GM18519 (cell line): ENCODE results near the gene GLI3.

Experiments
- ATAC-seq: cut with Tn5 transposase; IDR thresholded peaks from one replicate; pipeline ENCODE4 v1.9.1; 2021; ENCODE audit warnings: mild to moderate bottlenecking, moderate library complexity; ENCODE audit not compliant: unreplicated experiment, low FRiP score

GLI3 gene

GRCh38 chr7:42183547-42183946, 53.5 kb downstream of the GLI3 start:
- ATAC-seq = no peak

- no peak for ATAC-seq
Measured at GRCh38 chr7:42181566-42181965, 55.4 kb downstream of the GLI3 start.

- no peak for ATAC-seq
Measured at GRCh38 chr7:42180806-42181205, 56.2 kb downstream of the GLI3 start.

- no peak for ATAC-seq
Measured at GRCh38 chr7:42176724-42177101, 60.3 kb downstream of the GLI3 start.

GRCh38 chr7:42175834-42176723, 60.9 kb downstream of the GLI3 start:
- ATAC-seq = no peak

- no peak for ATAC-seq
Measured at GRCh38 chr7:42174391-42174912, 62.6 kb downstream of the GLI3 start.

- ATAC-seq = no peak
Measured at GRCh38 chr7:42170724-42171123, 66.3 kb downstream of the GLI3 start.

GRCh38 chr7:42168512-42168911, 68.5 kb downstream of the GLI3 start:
- ATAC-seq = no peak

GRCh38 chr7:42167631-42168236, 69.3 kb downstream of the GLI3 start:
- ATAC-seq = no peak

GRCh38 chr7:42167206-42167605, 69.8 kb downstream of the GLI3 start:
- ATAC-seq = no peak

GRCh38 chr7:42164881-42165428, 72.1 kb downstream of the GLI3 start:
- ATAC-seq = no peak

- ATAC-seq = no peak
Measured at GRCh38 chr7:42162560-42163325, 74.3 kb downstream of the GLI3 start.

- no peak for ATAC-seq
Measured at GRCh38 chr7:42161719-42162118, 75.3 kb downstream of the GLI3 start.

GRCh38 chr7:42161110-42161509, 75.9 kb downstream of the GLI3 start:
- ATAC-seq = no peak

- ATAC-seq = no peak
Measured at GRCh38 chr7:42159130-42159529, 77.9 kb downstream of the GLI3 start.

- ATAC-seq = no peak
Measured at GRCh38 chr7:42156967-42157721, 79.9 kb downstream of the GLI3 start.

- no peak for ATAC-seq
Measured at GRCh38 chr7:42156291-42156865, 80.6 kb downstream of the GLI3 start.

GRCh38 chr7:42155584-42156290, 81.3 kb downstream of the GLI3 start:
- no peak for ATAC-seq

GRCh38 chr7:42154173-42154572, 82.8 kb downstream of the GLI3 start:
- ATAC-seq = no peak
